ENCODE data around the gene SOBP.

SOBP gene

GRCh38 chr6:107638493-107638892, 148.6 kb downstream of the SOBP start:
- H3K4me3 ChIP-seq (ENCODE audit: low read depth, low read length) = no peak overlapping the region

DNA sequence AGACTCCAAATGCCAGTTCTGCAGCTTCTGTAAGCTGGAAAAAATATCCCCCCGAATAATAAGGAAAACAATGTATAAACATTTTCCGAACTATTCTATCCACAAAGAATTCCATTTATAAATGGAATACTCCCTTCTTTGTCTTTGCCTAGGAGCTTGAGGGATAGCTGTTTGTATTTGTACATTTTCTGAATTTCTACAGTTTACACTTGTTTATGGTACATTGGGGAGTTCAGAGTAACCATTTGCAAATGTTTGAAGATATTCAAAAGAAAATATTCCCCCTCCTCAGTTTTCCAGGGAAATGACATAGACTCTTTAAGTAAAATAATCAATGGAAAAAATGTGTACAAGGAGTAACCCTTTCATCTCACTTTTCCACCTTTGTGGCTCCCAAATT, 149.6 kb downstream of the SOBP start:
- no peak for TF ChIP-seq CTCF (IDR thresholded peaks at IDR 0.05; ENCODE audit: insufficient read depth, low read depth, low read length, missing control alignments)
- DNase-seq (ENCODE audit: low read depth) = no peak

More at GRCh38 chr6:107638493-107638892, 148.6 kb downstream of the SOBP start:
- DNase-seq (ENCODE audit: low read depth) = no peak
- no peak for TF ChIP-seq CTCF (IDR thresholded peaks at IDR 0.05; ENCODE audit: insufficient read depth, low read depth, low read length, missing control alignments)

DNA sequence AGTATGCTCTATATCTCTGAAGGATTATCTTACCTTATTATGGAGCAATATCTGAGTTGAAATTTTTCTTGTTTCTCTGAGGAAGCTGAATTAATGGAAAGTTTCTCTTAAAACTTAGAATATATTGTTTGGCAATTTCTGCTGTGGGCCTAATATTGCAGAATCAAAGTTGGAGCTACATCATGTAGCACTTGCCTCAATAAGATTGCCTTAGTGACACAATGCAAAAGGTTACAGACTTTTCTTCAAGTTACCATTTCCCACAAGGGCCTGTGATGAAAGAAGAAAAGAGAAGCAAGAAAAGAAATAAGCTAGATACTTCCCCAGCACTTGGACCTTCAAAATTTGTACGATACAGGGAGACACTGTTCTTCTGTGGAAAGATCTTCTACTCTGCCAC, 151.2 kb downstream of the SOBP start:
- no peak for TF ChIP-seq CTCF (IDR thresholded peaks at IDR 0.05; ENCODE audit: insufficient read depth, low read depth, low read length, missing control alignments)
- DNase-seq (ENCODE audit: low read depth) = no peak
- H3K4me3 ChIP-seq (ENCODE audit: low read depth, low read length) = no peak overlapping the region

More for the DNA sequence above, 149.6 kb downstream of the SOBP start:
- H3K4me3 ChIP-seq (ENCODE audit: low read depth, low read length) = no peak overlapping the region

GRCh38 chr6:107641500-107641941, 151.6 kb downstream of the SOBP start:
- TF ChIP-seq CTCF (IDR thresholded peaks at IDR 0.05; ENCODE audit: insufficient read depth, low read depth, low read length, missing control alignments) = no peak
- DNase-seq (ENCODE audit: low read depth) = no peak
- no peak overlapping the region for H3K4me3 ChIP-seq (ENCODE audit: low read depth, low read length)

- no peak for TF ChIP-seq CTCF (IDR thresholded peaks at IDR 0.05; ENCODE audit: insufficient read depth, low read depth, low read length, missing control alignments)
- H3K4me3 ChIP-seq (ENCODE audit: low read depth, low read length) = no peak overlapping the region
- DNase-seq (ENCODE audit: low read depth) = no peak
These were observed 152.4 kb downstream of the SOBP start for GRCh38 chr6:107642095-107642860.

GRCh38 chr6:107642861-107643328, 153.0 kb downstream of the SOBP start:
- no peak for TF ChIP-seq CTCF (IDR thresholded peaks at IDR 0.05; ENCODE audit: insufficient read depth, low read depth, low read length, missing control alignments)
- DNase-seq (ENCODE audit: low read depth) = no peak

GRCh38 chr6:107644513-107644912, 154.6 kb downstream of the SOBP start:
- TF ChIP-seq CTCF (IDR thresholded peaks at IDR 0.05; ENCODE audit: insufficient read depth, low read depth, low read length, missing control alignments) = no peak
- DNase-seq (ENCODE audit: low read depth) = no peak
- no peak overlapping the region for H3K4me3 ChIP-seq (ENCODE audit: low read depth, low read length)

More at GRCh38 chr6:107642861-107643328, 153.0 kb downstream of the SOBP start:
- H3K4me3 ChIP-seq (ENCODE audit: low read depth, low read length) = no peak overlapping the region
